H1 (cell line): ENCODE data around the gene TXNDC11. TPM values are rescaled to one million over a fixed set of nuclear protein-coding genes. Genes with fewer than 3 reads are reported as not detected.

ENCODE experiments used
- CTCF ChIA-PET: fragments of 300-600 bp; sonication (Branson Sonifier 250); formaldehyde crosslinking; loops from one replicate; lab custom pipeline; 2021; ENCODE audit not compliant: partially characterized antibody; lab: Charles Lee
- POLR2A ChIA-PET: fragments of 300-600 bp; sonication (Branson Sonifier 250); formaldehyde crosslinking; loops from one replicate; lab custom pipeline; 2021; ENCODE audit warnings: inconsistent platforms; ENCODE audit not compliant: partially characterized antibody; lab: Charles Lee
- DNase-seq, 2 experiments: peaks; one replicate each; pipeline versions ENCODE4 v3.0.0 to v3.0.0-alpha.2; 2010 to 2022; ENCODE audit warnings: low spot score in 2 of 2, low read depth in 1 of 2, mixed read lengths in 1 of 2
- FAIRE-seq: peaks from 2 replicates; lab custom pipeline; 2011; peaks lifted over from hg19 to GRCh38; lab: Jason Lieb, UNC
- H2AFZ ChIP-seq: 2 replicates; pipeline ENCODE4 v1.8.1; 2012; ENCODE audit warnings: low read length, inconsistent platforms
- H2AK5ac ChIP-seq: 2 replicates; pipeline ENCODE4 v1.6.1; 2013; ENCODE audit warnings: low read depth, low read length
- H2BK120ac ChIP-seq: replicated peaks from 2 replicates; pipeline ENCODE3; 2013; ENCODE audit warnings: low read depth, low read length, inconsistent platforms
- H2BK12ac ChIP-seq: 2 replicates; pipeline ENCODE4 v1.6.1; 2013; ENCODE audit warnings: low read depth, low read length
- H2BK15ac ChIP-seq: 2 replicates; pipeline ENCODE4 v1.6.1; 2013; ENCODE audit warnings: low read length
- H2BK20ac ChIP-seq: 2 replicates; pipeline ENCODE4 v1.6.1; 2013; ENCODE audit warnings: low read length
- H2BK5ac ChIP-seq: 2 replicates; pipeline ENCODE4 v1.6.1; 2013; ENCODE audit warnings: low read depth, low read length
- H3K14ac ChIP-seq: 2 replicates; pipeline ENCODE4 v1.6.1; 2013; ENCODE audit warnings: inconsistent platforms; ENCODE audit not compliant: insufficient read length
- H3K18ac ChIP-seq: 2 replicates; pipeline ENCODE4 v1.6.1; 2013; ENCODE audit warnings: low read length; ENCODE audit errors: extremely low read depth
- H3K23ac ChIP-seq: 2 replicates; pipeline ENCODE4 v1.6.1; 2013; ENCODE audit warnings: inconsistent platforms; ENCODE audit not compliant: insufficient read length
- H3K23me2 ChIP-seq: 2 replicates; pipeline ENCODE4 v1.6.1; 2013; ENCODE audit warnings: low read depth, low read length
- H3K27ac ChIP-seq: 2 replicates; pipeline ENCODE4 v1.6.1; 2011; ENCODE audit warnings: low read depth, low read length, inconsistent platforms
- H3K27me3 ChIP-seq, 4 experiments: replicated peaks in 1 of 4; 1 replicate in 1 of 4; 2 replicates in 3 of 4; pipeline versions ENCODE4 v1.6.1 to v1.8.1; 2011 to 2013; ENCODE audit warnings: low read length in 3 of 4, mild to moderate bottlenecking in 3 of 4, inconsistent platforms in 2 of 4, mixed read lengths in 2 of 4, moderate library complexity in 1 of 4; ENCODE audit not compliant: control insufficient read depth in 3 of 4, insufficient read depth in 3 of 4; ENCODE audit errors: extremely low read depth in 1 of 4
- H3K36me3 ChIP-seq, 4 experiments: 2 replicates each; pipeline versions ENCODE4 v1.6.1 to v1.8.1; 2011 to 2013; ENCODE audit warnings: mild to moderate bottlenecking in 4 of 4, low read length in 3 of 4, moderate library complexity in 2 of 4, control low read depth in 1 of 4, inconsistent platforms in 1 of 4; ENCODE audit not compliant: insufficient read depth in 4 of 4, control insufficient read depth in 2 of 4
- H3K4ac ChIP-seq: replicated peaks from 2 replicates; pipeline ENCODE3; 2013; ENCODE audit warnings: low read length, low read depth, mixed read lengths, inconsistent platforms; ENCODE audit not compliant: insufficient read length
- H3K4me1 ChIP-seq, 4 experiments: replicated peaks in 1 of 4; 1 replicate in 1 of 4; 2 replicates in 3 of 4; pipeline versions ENCODE4 v1.6.1 to v1.8.1; 2011 to 2013; ENCODE audit warnings: low read length in 3 of 4, inconsistent platforms in 2 of 4, mixed read lengths in 1 of 4; ENCODE audit not compliant: insufficient read depth in 4 of 4, control insufficient read depth in 3 of 4
- H3K4me2 ChIP-seq, 2 experiments: 2 replicates each; pipeline versions ENCODE4 v1.6.1 to v1.8.1; 2011 to 2013; ENCODE audit warnings: low read depth in 2 of 2, low read length in 2 of 2, control low read depth in 1 of 2, inconsistent platforms in 1 of 2, mild to moderate bottlenecking in 1 of 2; ENCODE audit not compliant: insufficient read depth in 1 of 2
- H3K4me3 ChIP-seq, 4 experiments: fragments of 200-600, 300-600 bp in 1 of 4; sonication (generic), shearing (Covaris generic), sonication (Bioruptor Twin) in 1 of 4; 2 replicates each; pipeline versions ENCODE4 v1.5.1 to v1.8.1; 2011 to 2016; ENCODE audit warnings: low read length in 4 of 4, low read depth in 3 of 4, control low read depth in 2 of 4, inconsistent platforms in 2 of 4, mild to moderate bottlenecking in 2 of 4, mixed read lengths in 1 of 4, moderate library complexity in 1 of 4; ENCODE audit not compliant: insufficient read depth in 2 of 4; ENCODE audit errors: extremely low read depth in 1 of 4
- H3K56ac ChIP-seq: replicated peaks from 2 replicates; pipeline ENCODE3; 2013; ENCODE audit warnings: low read depth, mild to moderate bottlenecking, mixed read lengths, low read length, inconsistent platforms; ENCODE audit not compliant: insufficient read length
- H3K79me1 ChIP-seq: 2 replicates; pipeline ENCODE4 v1.6.1; 2013; ENCODE audit warnings: low read depth, low read length, control low read depth
- H3K79me2 ChIP-seq, 2 experiments: 2 replicates each; pipeline versions ENCODE4 v1.6.1 to v1.8.1; 2012 to 2013; ENCODE audit warnings: low read length in 2 of 2, mild to moderate bottlenecking in 2 of 2, inconsistent platforms in 1 of 2; ENCODE audit not compliant: insufficient read depth in 2 of 2, control insufficient read depth in 1 of 2
- H3K9ac ChIP-seq, 4 experiments: replicated peaks in 1 of 4; 1 replicate in 1 of 4; 2 replicates in 3 of 4; pipeline versions ENCODE4 v1.6.1 to v1.8.1; 2011 to 2013; ENCODE audit warnings: low read depth in 3 of 4, low read length in 3 of 4, control low read depth in 2 of 4, mild to moderate bottlenecking in 2 of 4, moderate library complexity in 2 of 4, inconsistent platforms in 1 of 4; ENCODE audit errors: extremely low read depth in 1 of 4
- H3K9me3 ChIP-seq, 2 experiments: 2 replicates each; pipeline versions ENCODE4 v1.6.1 to v1.8.1; 2012 to 2013; ENCODE audit warnings: mild to moderate bottlenecking in 2 of 2, moderate library complexity in 2 of 2, control low read depth in 1 of 2, inconsistent platforms in 1 of 2, low read depth in 1 of 2, low read length in 1 of 2, mixed read lengths in 1 of 2; ENCODE audit not compliant: insufficient read depth in 2 of 2
- H4K20me1 ChIP-seq, 2 experiments: replicated peaks in 1 of 2; 2 replicates each; pipeline versions ENCODE3 to v1.8.1; 2011 to 2013; ENCODE audit warnings: inconsistent platforms in 2 of 2, low read length in 2 of 2, mild to moderate bottlenecking in 1 of 2; ENCODE audit not compliant: insufficient read depth in 2 of 2, control insufficient read depth in 1 of 2
- H4K5ac ChIP-seq: 2 replicates; pipeline ENCODE4 v1.6.1; 2013; ENCODE audit warnings: low read length, low read depth, mixed read lengths, inconsistent platforms; ENCODE audit not compliant: insufficient read length
- H4K8ac ChIP-seq: 2 replicates; pipeline ENCODE4 v1.8.0; 2013; ENCODE audit warnings: mild to moderate bottlenecking, moderate library complexity, low read length, inconsistent platforms; ENCODE audit not compliant: insufficient read depth; ENCODE audit errors: extremely low read depth
- H4K91ac ChIP-seq: replicated peaks from 2 replicates; pipeline ENCODE3; 2013; ENCODE audit warnings: low read length, mixed read lengths, inconsistent platforms; ENCODE audit not compliant: insufficient read length
- CEBPB ChIP-seq: IDR thresholded peaks from 2 replicates; pipeline ENCODE4 v1.6.1; 2012; ENCODE audit warnings: low read depth, low read length
- CTCF ChIP-seq, 3 experiments: IDR thresholded peaks; 1 replicate in 2 of 3; 2 replicates in 1 of 3; pipeline versions ENCODE4 v1.5.1 to v1.6.1; 2011; ENCODE audit warnings: low read length in 3 of 3, mild to moderate bottlenecking in 3 of 3, inconsistent platforms in 2 of 3, low read depth in 1 of 3, moderate library complexity in 1 of 3; ENCODE audit not compliant: insufficient read depth in 1 of 3; ENCODE audit errors: control extremely low read depth in 1 of 3
- HDAC6 ChIP-seq: IDR thresholded peaks from one replicate; pipeline ENCODE4 v1.7.1; 2012; ENCODE audit warnings: low read depth, mild to moderate bottlenecking, inconsistent platforms, low read length, moderate library complexity
- JUND ChIP-seq: IDR thresholded peaks from 2 replicates; pipeline ENCODE4 v1.6.1; 2011; ENCODE audit warnings: mild to moderate bottlenecking, improper control_type of control experiment, low read length
- KDM4A ChIP-seq: IDR thresholded peaks from one replicate; pipeline ENCODE4 v1.7.1; 2012; ENCODE audit warnings: low read depth, mild to moderate bottlenecking, moderate library complexity, low read length, inconsistent platforms; ENCODE audit not compliant: severe bottlenecking
- MAFK ChIP-seq: IDR thresholded peaks from 2 replicates; pipeline ENCODE4 v1.6.1; 2012; ENCODE audit warnings: low read depth, mild to moderate bottlenecking, improper control_type of control experiment, low read length
- POLR2A ChIP-seq, 2 experiments: IDR thresholded peaks; 1 replicate in 1 of 2; 2 replicates in 1 of 2; pipeline ENCODE4 v1.6.1; 2011; ENCODE audit warnings: low read depth in 2 of 2, low read length in 2 of 2, mild to moderate bottlenecking in 2 of 2; ENCODE audit errors: control extremely low read depth in 1 of 2
- RAD21 ChIP-seq, 2 experiments: IDR thresholded peaks in 1 of 2; conservative IDR thresholded peaks in 1 of 2; 2 replicates each; pipeline ENCODE4 v1.6.1; 2011; ENCODE audit warnings: low read depth in 2 of 2, low read length in 2 of 2, improper control_type of control experiment in 1 of 2, inconsistent platforms in 1 of 2, mild to moderate bottlenecking in 1 of 2, moderate library complexity in 1 of 2
- RNF2 ChIP-seq: fragments of 200-900, 300-1000 bp; sonication (generic); IDR thresholded peaks from 2 replicates; pipeline ENCODE4 v1.7.1; 2016; ENCODE audit warnings: borderline replicate concordance, low read depth, mild to moderate bottlenecking, antibody characterized with exemption, low read length; ENCODE audit not compliant: poor library complexity, severe bottlenecking; ENCODE audit errors: missing control alignments
- SAP30 ChIP-seq: fragments of 300-600 bp; sonication (generic); IDR thresholded peaks from 2 replicates; pipeline ENCODE4 v1.7.1; 2012; ENCODE audit warnings: low read length, moderate library complexity, mild to moderate bottlenecking, inconsistent platforms; ENCODE audit not compliant: insufficient read depth, insufficient replicate concordance
- TAF7 ChIP-seq: optimal IDR thresholded peaks from 2 replicates; pipeline ENCODE3; 2011; ENCODE audit warnings: low read depth, mild to moderate bottlenecking, inconsistent platforms, low read length, moderate library complexity, borderline replicate concordance
- WGBS, 2 experiments: shearing (Covaris generic) in 1 of 2; methylation state at CpG; one replicate each; pipeline versions ENCODE4 v1.1.6 to v1.1.7; 2013 to 2015; ENCODE audit warnings: low lambda C conversion rate in 2 of 2, mixed read lengths in 2 of 2, inconsistent platforms in 1 of 2, low coverage in 1 of 2, missing lambda C conversion rate in 1 of 2; ENCODE audit not compliant: insufficient replicate concordance in 2 of 2, insufficient coverage in 1 of 2, insufficient read length in 1 of 2; ENCODE audit errors: extremely low coverage in 1 of 2, missing lambda C conversion rate in 1 of 2; 5-methylcytosine and 5-hydroxymethylcytosine counted together
- polyA plus RNA-seq, 7 experiments: library from polyadenylated mRNA; depleted of rRNA in 3 of 7; stranded (reverse) in 5 of 7; unstranded in 2 of 7; fragments of >200 nt in 5 of 7; fragments of 200-250 nt in 2 of 7; gene quantifications; 1 replicate in 5 of 7; 2 replicates in 1 of 7; 4 replicates in 1 of 7; pipeline versions ENCODE4 v1.2.1 to v1.2.3, GENCODE V29; 2011 to 2013; ENCODE audit warnings: missing spikeins in 2 of 7, mixed read lengths in 2 of 7
- total RNA-seq: library from RNA; stranded (reverse); fragmentation: NEBNext Ultra II Directional; extraction: Animal tissue kit (Norgen Biotek cat#: 25700); gene quantifications from 2 replicates; pipeline ENCODE4 v1.2.1, GENCODE V29; 2021

The TXNDC11 gene
- total and polyA plus RNA-seq, 2 of the 8 experiments (the other 6 are each of a cell fraction or from before 2014, with no cell fraction given), result 13.5 to 13.8 TPM

GRCh38 chr16:11750056-11750455 lies 7.4 kb upstream of the TXNDC11 start:
- H4K20me1 ChIP-seq, result no peaks in the 10 kb centered on the region
- H2AFZ ChIP-seq, result no peak overlapping the region
- no peak overlapping the region for H3K27ac ChIP-seq
- WGBS, 2 experiments, result 95% methylated on average over 7 of the region's 7 CpGs; no CpG with 5 or more reads in 1 of the 2 experiments
- H3K4me1 ChIP-seq, result no peaks in the 10 kb centered on the region
- H3K4me3 ChIP-seq, result no peak overlapping the region
- no peak overlapping the region for H3K4me2 ChIP-seq
- no peak overlapping the region for H3K4ac ChIP-seq
- H3K9me3 ChIP-seq, result no peaks in the 10 kb centered on the region
- H2BK20ac ChIP-seq, result no peak overlapping the region
- H2BK120ac ChIP-seq, result no peak overlapping the region
- H3K23ac ChIP-seq, result no peak overlapping the region
- no peak overlapping the region for H2BK5ac ChIP-seq
- H3K14ac ChIP-seq, result no peak overlapping the region
- no peaks in the 10 kb centered on the region for H3K79me1 ChIP-seq
- 0 out of 2 replicates have a peak, but pooled peaks cover 2% of the 10 kb centered on the region for H3K23me2 ChIP-seq
- H3K18ac ChIP-seq, result no peak overlapping the region
- H2AK5ac ChIP-seq, result no peak overlapping the region
- no peaks in the 10 kb centered on the region for H3K27me3 ChIP-seq
- TF ChIP-seq JUND, result no peak
- TF ChIP-seq TAF7, result no peak
- no peak for TF ChIP-seq CEBPB
- TF ChIP-seq RNF2, result no peak
- no peak for TF ChIP-seq MAFK
- no peak for TF ChIP-seq SAP30
- no peak for TF ChIP-seq HDAC6
- no peak for TF ChIP-seq CTCF (IDR thresholded peaks at IDR 0.05; ENCODE audit: control extremely low read depth in 1 of 3, insufficient read depth in 1 of 3, low read depth in 1 of 3, low read length in 3 of 3)
- no peak for TF ChIP-seq KDM4A
- no peak for TF ChIP-seq RAD21 (IDR thresholded peaks at IDR 0.05 in 1 of 2, conservative IDR thresholded peaks at IDR 0.05 in 1 of 2; ENCODE audit: low read depth in 2 of 2, low read length in 2 of 2)
- TF ChIP-seq POLR2A (IDR thresholded peaks at IDR 0.05; ENCODE audit: control extremely low read depth in 1 of 2, low read depth in 2 of 2, low read length in 2 of 2), result no peak
- no peak overlapping the region for H2BK12ac ChIP-seq
- no peak overlapping the region for H3K9ac ChIP-seq
- H4K8ac ChIP-seq, result no peak overlapping the region
- FAIRE-seq, result no peak
- no peak overlapping the region for H2BK15ac ChIP-seq
- CTCF ChIA-PET, result interaction anchor here (0.6 to 0.7 kb wide), 3 partner anchors 13 to 466 kb away, joined by 3 read pairs; no protein-coding TSS in a partner anchor
- DNase-seq, result no peak
- no peak overlapping the region for H4K5ac ChIP-seq
- H3K79me2 ChIP-seq, result no peaks in the 10 kb centered on the region
- no peak overlapping the region for H3K56ac ChIP-seq
- no peak overlapping the region for H4K91ac ChIP-seq
- H3K36me3 ChIP-seq, result peaks cover 16 to 32% (median 24%) of the 10 kb centered on the region in 4 experiments
- POLR2A ChIA-PET, result interaction anchor here (0.7 kb wide), 1 partner anchor 161 kb away, joined by 3 read pairs; no protein-coding TSS in a partner anchor
